Activated gamma-delta T cell treated with Interleukin-2 at 50 U/mL for 16 hours (primary cell): ENCODE measurements around the gene HDAC7.

Source experiments
- DNase-seq: peaks from one replicate; pipeline ENCODE4 v3.0.0-alpha.2; 2020

Gene HDAC7

GRCh38 chr12:47743311-47743860, 76.3 kb downstream of the HDAC7 start:
- DNase-seq: no peak

- peak; percentile 67 for DNase-seq
Observed at GRCh38 chr12:47742253-47742825, 77.4 kb downstream of the HDAC7 start.

- DNase-seq: peak; percentile 86
Observed at GRCh38 chr12:47741340-47741703, 78.4 kb downstream of the HDAC7 start.

GRCh38 chr12:47740606-47741339, 78.9 kb downstream of the HDAC7 start:
- DNase-seq: no peak

- DNase-seq: no peak
Observed at GRCh38 chr12:47739979-47740378, 79.7 kb downstream of the HDAC7 start.

- no peak for DNase-seq
Observed at GRCh38 chr12:47739297-47739696, 80.4 kb downstream of the HDAC7 start.

GRCh38 chr12:47737936-47738594, 81.6 kb downstream of the HDAC7 start:
- DNase-seq: no peak

- DNase-seq: no peak
Observed at GRCh38 chr12:47736877-47737676, 82.6 kb downstream of the HDAC7 start.

GRCh38 chr12:47736216-47736615, 83.5 kb downstream of the HDAC7 start:
- DNase-seq: no peak

GRCh38 chr12:47735649-47736048, 84.1 kb downstream of the HDAC7 start:
- DNase-seq: no peak

GRCh38 chr12:47734725-47735480, 84.8 kb downstream of the HDAC7 start:
- no peak for DNase-seq

- DNase-seq: no peak
Observed at GRCh38 chr12:47733142-47733541, 86.6 kb downstream of the HDAC7 start.
